ENCODE data around the gene IGSF23.

Gene IGSF23

DNA sequence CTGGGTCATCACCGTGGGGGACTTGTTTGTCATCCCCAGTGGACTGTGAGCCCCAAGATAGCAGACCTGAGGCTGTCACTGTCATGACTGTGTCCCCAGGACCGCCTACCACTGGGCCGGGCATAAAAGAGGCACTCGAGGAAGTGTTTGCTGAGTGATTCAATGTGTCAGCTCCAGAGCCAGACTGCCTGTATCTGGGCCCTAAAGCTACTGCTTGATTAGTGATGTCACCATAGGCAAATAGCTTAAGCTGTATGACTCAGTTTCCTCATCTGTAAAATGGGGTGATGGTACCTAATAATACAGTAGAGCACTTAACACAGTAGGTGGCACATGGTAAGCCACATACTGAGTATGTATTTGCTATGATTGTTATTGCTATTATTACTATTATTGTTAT, 46.7 kb downstream of the IGSF23 start:
- H3K4me1 ChIP-seq (ENCODE audit: low read length) = no peaks in the 10 kb centered on the region
- H3K79me2 ChIP-seq (ENCODE audit: low read length) = no peaks in the 10 kb centered on the region
- H3K9ac ChIP-seq (ENCODE audit: low read length) = no peak overlapping the region
- TF ChIP-seq, protein P1, sequence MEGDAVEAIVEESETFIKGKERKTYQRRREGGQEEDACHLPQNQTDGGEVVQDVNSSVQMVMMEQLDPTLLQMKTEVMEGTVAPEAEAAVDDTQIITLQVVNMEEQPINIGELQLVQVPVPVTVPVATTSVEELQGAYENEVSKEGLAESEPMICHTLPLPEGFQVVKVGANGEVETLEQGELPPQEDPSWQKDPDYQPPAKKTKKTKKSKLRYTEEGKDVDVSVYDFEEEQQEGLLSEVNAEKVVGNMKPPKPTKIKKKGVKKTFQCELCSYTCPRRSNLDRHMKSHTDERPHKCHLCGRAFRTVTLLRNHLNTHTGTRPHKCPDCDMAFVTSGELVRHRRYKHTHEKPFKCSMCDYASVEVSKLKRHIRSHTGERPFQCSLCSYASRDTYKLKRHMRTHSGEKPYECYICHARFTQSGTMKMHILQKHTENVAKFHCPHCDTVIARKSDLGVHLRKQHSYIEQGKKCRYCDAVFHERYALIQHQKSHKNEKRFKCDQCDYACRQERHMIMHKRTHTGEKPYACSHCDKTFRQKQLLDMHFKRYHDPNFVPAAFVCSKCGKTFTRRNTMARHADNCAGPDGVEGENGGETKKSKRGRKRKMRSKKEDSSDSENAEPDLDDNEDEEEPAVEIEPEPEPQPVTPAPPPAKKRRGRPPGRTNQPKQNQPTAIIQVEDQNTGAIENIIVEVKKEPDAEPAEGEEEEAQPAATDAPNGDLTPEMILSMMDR (IDR thresholded peaks at IDR 0.05; ENCODE audit: low read length) = no peak
- no peak for TF ChIP-seq EZH2phosphoT487 (IDR thresholded peaks at IDR 0.05; ENCODE audit: low read length)
- no peak for TF ChIP-seq EZH2 (optimal IDR thresholded peaks at IDR 0.05; ENCODE audit: low read depth, low read length)
- H3K9me3 ChIP-seq (replicated peaks; ENCODE audit: insufficient read depth, low read length) = no peaks in the 10 kb centered on the region
- H3K27ac ChIP-seq (ENCODE audit: low read length) = no peak overlapping the region
- no peaks in the 10 kb centered on the region for H4K20me1 ChIP-seq (ENCODE audit: insufficient read depth, low read length)
- no peaks in the 10 kb centered on the region for H3F3A ChIP-seq (ENCODE audit: insufficient read depth, low read length)
- no peak overlapping the region for H3K4me3 ChIP-seq (ENCODE audit: low read length)
- no peak for DNase-seq
- H3K36me3 ChIP-seq (replicated peaks; ENCODE audit: insufficient read depth, low read length) = no peaks in the 10 kb centered on the region
- H2AFZ ChIP-seq (ENCODE audit: low read length) = no peak overlapping the region
- H3K4me2 ChIP-seq (ENCODE audit: low read depth, low read length) = no peak overlapping the region
- H3K27me3 ChIP-seq (replicated peaks; ENCODE audit: insufficient read depth, low read length) = no peaks in the 10 kb centered on the region
- H3K9me2 ChIP-seq (replicated peaks; ENCODE audit: insufficient read depth, low read length) = no peaks in the 10 kb centered on the region

DNA sequence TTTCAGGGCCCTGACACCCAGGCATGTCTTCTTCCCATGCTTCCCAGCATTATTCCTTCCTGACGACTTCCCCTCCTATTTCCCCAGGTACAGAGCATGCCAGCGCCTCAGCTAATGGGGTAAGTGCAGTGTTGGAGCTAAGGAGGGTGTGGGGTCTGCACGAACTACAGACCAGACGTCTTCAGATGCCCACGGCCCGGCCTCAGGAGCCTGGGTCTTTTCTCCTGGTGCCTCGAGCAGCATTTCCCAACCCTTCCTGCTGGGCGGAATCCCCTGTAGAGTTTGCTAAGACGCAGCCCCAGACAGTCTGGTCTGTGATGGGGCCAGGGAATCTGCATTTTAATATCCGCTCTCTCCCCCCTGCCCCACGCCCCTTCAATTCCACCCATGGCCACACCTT, 47.8 kb downstream of the IGSF23 start:
- H3K9ac ChIP-seq (ENCODE audit: low read length) = no peak overlapping the region
- no peaks in the 10 kb centered on the region for H4K20me1 ChIP-seq (ENCODE audit: insufficient read depth, low read length)
- H3K79me2 ChIP-seq (ENCODE audit: low read length) = no peaks in the 10 kb centered on the region
- H3K9me2 ChIP-seq (replicated peaks; ENCODE audit: insufficient read depth, low read length) = no peaks in the 10 kb centered on the region
- no peak overlapping the region for H3K4me3 ChIP-seq (ENCODE audit: low read length)
- DNase-seq = no peak
- H3K4me1 ChIP-seq (ENCODE audit: low read length) = no peaks in the 10 kb centered on the region
- H3K27me3 ChIP-seq (replicated peaks; ENCODE audit: insufficient read depth, low read length) = no peaks in the 10 kb centered on the region
- no peak overlapping the region for H3K27ac ChIP-seq (ENCODE audit: low read length)
- no peaks in the 10 kb centered on the region for H3K36me3 ChIP-seq (replicated peaks; ENCODE audit: insufficient read depth, low read length)
- H3K4me2 ChIP-seq (ENCODE audit: low read depth, low read length) = no peak overlapping the region
- TF ChIP-seq EZH2phosphoT487 (IDR thresholded peaks at IDR 0.05; ENCODE audit: low read length) = no peak
- TF ChIP-seq, protein P1 (IDR thresholded peaks at IDR 0.05; ENCODE audit: low read length) = no peak
- no peak overlapping the region for H2AFZ ChIP-seq (ENCODE audit: low read length)
- no peaks in the 10 kb centered on the region for H3K9me3 ChIP-seq (replicated peaks; ENCODE audit: insufficient read depth, low read length)
- no peaks in the 10 kb centered on the region for H3F3A ChIP-seq (ENCODE audit: insufficient read depth, low read length)

DNA sequence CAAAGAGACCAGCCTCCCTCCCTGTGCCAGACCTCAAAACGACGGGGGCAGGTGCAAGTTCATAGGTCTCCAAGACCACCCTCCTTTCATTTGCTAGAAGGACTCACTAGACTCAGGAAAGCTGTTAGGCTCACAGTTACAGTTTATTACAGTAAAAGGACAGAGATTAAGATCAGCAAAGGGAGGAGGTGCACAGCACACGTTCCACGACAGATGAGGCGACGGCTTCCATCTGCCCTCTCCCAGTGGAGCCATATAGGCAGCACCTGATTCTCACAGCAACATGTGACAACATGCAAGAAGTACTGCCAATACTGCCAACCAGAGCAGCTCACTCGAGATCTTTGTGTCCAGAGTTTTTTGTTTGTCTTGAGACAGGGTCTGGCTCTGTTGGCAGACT, 48.5 kb downstream of the IGSF23 start:
- TF ChIP-seq EZH2phosphoT487 (IDR thresholded peaks at IDR 0.05; ENCODE audit: low read length) (no peak), EZH2 (optimal IDR thresholded peaks at IDR 0.05; ENCODE audit: low read depth, low read length) (no peak)
- TF ChIP-seq, protein P1 (IDR thresholded peaks at IDR 0.05; ENCODE audit: low read length) = no peak
- no peaks in the 10 kb centered on the region for H3K9me2 ChIP-seq (replicated peaks; ENCODE audit: insufficient read depth, low read length)
- H3K4me1 ChIP-seq (ENCODE audit: low read length) = no peaks in the 10 kb centered on the region
- H3K27me3 ChIP-seq (replicated peaks; ENCODE audit: insufficient read depth, low read length) = no peaks in the 10 kb centered on the region
- H3K36me3 ChIP-seq (replicated peaks; ENCODE audit: insufficient read depth, low read length) = no peaks in the 10 kb centered on the region
- H3K27ac ChIP-seq (ENCODE audit: low read length) = no peak overlapping the region
- H3K4me2 ChIP-seq (ENCODE audit: low read depth, low read length) = no peak overlapping the region
- no peak overlapping the region for H3K4me3 ChIP-seq (ENCODE audit: low read length)
- H3F3A ChIP-seq (ENCODE audit: insufficient read depth, low read length) = no peaks in the 10 kb centered on the region
- H3K9ac ChIP-seq (ENCODE audit: low read length) = no peak overlapping the region
- no peaks in the 10 kb centered on the region for H4K20me1 ChIP-seq (ENCODE audit: insufficient read depth, low read length)
- DNase-seq = no peak
- no peaks in the 10 kb centered on the region for H3K79me2 ChIP-seq (ENCODE audit: low read length)
- H2AFZ ChIP-seq (ENCODE audit: low read length) = no peak overlapping the region
- no peaks in the 10 kb centered on the region for H3K9me3 ChIP-seq (replicated peaks; ENCODE audit: insufficient read depth, low read length)
